ENCODE results near the gene MYO7B. TPM values are rescaled to one million over a fixed set of nuclear protein-coding genes. Genes with fewer than 3 reads are reported as not detected.

MYO7B gene
- total and polyA plus RNA-seq, 9 of the 15 experiments (the other 6 are each of a cell fraction or from before 2014, with no cell fraction given), result 0.08 TPM; not detected in 8

- no peak overlapping the region for H3K27ac ChIP-seq (ENCODE audit: extremely low read depth, low read depth, low read length)
- no peaks in the 10 kb centered on the region for H3K9me3 ChIP-seq (replicated peaks; ENCODE audit: control insufficient read depth, insufficient read depth, low read depth, low read length)
- ATAC-seq, result no peak
- TF ChIP-seq ZC3H11A (IDR thresholded peaks at IDR 0.05; ENCODE audit: low read depth, low read length), result no peak
- TF ChIP-seq SREBF2 (CRISPR knock-in tag; IDR thresholded peaks at IDR 0.05), result no peak
- TF ChIP-seq RFX5 (IDR thresholded peaks at IDR 0.05; ENCODE audit: low read depth, low read length), result no peak
- no peak for TF ChIP-seq POU5F1 (IDR thresholded peaks at IDR 0.05; ENCODE audit: borderline replicate concordance, low read depth, low read length, partially characterized antibody)
- TF ChIP-seq THAP12 (CRISPR knock-in tag; IDR thresholded peaks at IDR 0.05), result no peak
- no peak for TF ChIP-seq NR4A1 (CRISPR knock-in tag; IDR thresholded peaks at IDR 0.05)
- TF ChIP-seq NR4A1 (tag; IDR thresholded peaks at IDR 0.05), result no peak
- no peak for TF ChIP-seq RFX1 (IDR thresholded peaks at IDR 0.05)
- no peak for TF ChIP-seq MTF1 (CRISPR knock-in tag; IDR thresholded peaks at IDR 0.05; ENCODE audit: borderline replicate concordance)
- TF ChIP-seq MIER1 (IDR thresholded peaks at IDR 0.05; ENCODE audit: low read depth), result no peak
- TF ChIP-seq ZBTB9 (CRISPR knock-in tag; IDR thresholded peaks at IDR 0.05), result no peak
- TF ChIP-seq HDGF (IDR thresholded peaks at IDR 0.05), result no peak
- POLR2A ChIA-PET, result no interaction called here
- BruUV-seq (replicated peaks), result no TSS peak
- no peak overlapping the region for H3K4me2 ChIP-seq (ENCODE audit: insufficient read depth, low read length)
- in situ Hi-C loops (cut with MboI) (no loop called here), intact Hi-C loops (cut with micrococcal nuclease) (no loop called here)
- H2AFZ ChIP-seq (ENCODE audit: low read depth, low read length), result no peak overlapping the region
- no peak overlapping the region for H3K9ac ChIP-seq (ENCODE audit: insufficient read depth in 1 of 2, low read depth in 2 of 2, low read length in 2 of 2)
- no peak for FAIRE-seq
- no peaks in the 10 kb centered on the region for H3K36me3 ChIP-seq (ENCODE audit: control insufficient read depth, insufficient read depth, low read length)
- H3K9me1 ChIP-seq (ENCODE audit: control insufficient read depth, insufficient read depth, low read length), result no peaks in the 10 kb centered on the region
- CTCF ChIA-PET (ENCODE audit: low intra/inter-chr PET ratio), result no interaction called here
- H3K79me2 ChIP-seq (ENCODE audit: control insufficient read depth, insufficient read depth, low read length), result no peaks in the 10 kb centered on the region
- H3K27me3 ChIP-seq (ENCODE audit: control insufficient read depth in 2 of 2, insufficient read depth in 2 of 2, low read length in 2 of 2), result peaks cover 48 to 72% of the 10 kb centered on the region in 2 experiments
- no peak overlapping the region for H3K4me3 ChIP-seq
- peak in 1 of 4 experiments; percentile 6 for DNase-seq (ENCODE audit: extremely low read depth in 1 of 4, low spot score in 3 of 4)
- H3K4me1 ChIP-seq (replicated peaks in 1 of 2; ENCODE audit: control insufficient read depth in 2 of 2, insufficient read depth in 2 of 2, low read length in 2 of 2), result peaks cover 0 to 19% of the 10 kb centered on the region in 2 experiments; a peak in 2 of 5 replicates
- H4K20me1 ChIP-seq (replicated peaks; ENCODE audit: control insufficient read depth, insufficient read depth, low read length), result peaks cover 6% of the 10 kb centered on the region; the same call in 1 of the 2 replicates
- WGBS (ENCODE audit: insufficient coverage, low coverage, missing lambda C conversion rate), result under 1% methylated on average over 10 of the region's 10 CpGs
These were observed 143.0 kb downstream of the MYO7B start for GRCh38 chr2:127678531-127678930.

Measured in K562 (cell line).